HL-60/S4 treated with phorbol 12-myristate 13-acetate at 8.2 ng/mL for 4 days and 3 days (cell line): Measurements from ENCODE around the gene PTGER1.
"Not testable (repeated sequence)": the region's sequence is repeated elsewhere in the genome, so short reads cannot be mapped to it uniquely, and the experiment has no call there.

Experiments used
- in situ Hi-C: fragments of 300-500 bp; cut with MboI; formaldehyde crosslinking; loops from 2 replicates; pipeline ENCODE4 v1.15.0; 2022; ENCODE audit warnings: low sequenced_read_pairs

PTGER1 gene

DNA sequence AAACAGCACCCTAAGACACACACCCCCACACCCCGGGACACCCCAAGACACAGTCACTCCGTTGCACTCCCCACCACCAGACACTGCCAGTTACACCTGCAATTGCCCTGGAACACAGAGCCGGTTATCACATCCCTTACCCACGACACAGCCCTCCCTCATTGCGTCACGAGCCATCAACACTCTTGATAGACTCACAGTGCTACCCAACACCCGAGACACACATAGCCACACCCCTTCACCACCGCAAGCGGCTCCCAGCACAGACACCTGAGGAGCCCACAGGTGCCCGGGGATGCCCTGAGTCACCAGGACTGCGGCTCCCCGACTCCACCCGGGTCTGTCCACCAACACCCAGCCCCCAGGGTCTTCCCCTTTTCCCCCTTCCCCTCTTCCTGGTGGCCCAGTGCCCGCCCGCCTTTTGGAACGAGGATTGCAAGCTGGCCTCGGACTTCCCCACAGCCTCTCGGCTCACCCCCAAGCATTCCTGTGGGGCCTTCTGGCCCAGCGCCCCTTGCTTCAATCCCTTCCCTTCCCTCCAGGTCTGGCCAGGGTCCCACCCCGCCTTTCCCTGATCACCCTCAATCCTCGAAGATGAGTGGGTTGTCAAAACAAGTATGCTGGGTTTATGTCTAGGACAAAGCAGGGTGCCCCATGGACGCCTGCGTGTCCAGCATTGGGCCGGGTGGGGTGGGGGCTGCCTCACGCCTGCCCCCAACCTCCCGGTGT, 1.7 kb upstream of the PTGER1 start:
- in situ Hi-C loops = no loop called here

GRCh38 chr19:14476327-14476672, 1.1 kb upstream of the PTGER1 start:
- in situ Hi-C loops = no loop called here

DNA sequence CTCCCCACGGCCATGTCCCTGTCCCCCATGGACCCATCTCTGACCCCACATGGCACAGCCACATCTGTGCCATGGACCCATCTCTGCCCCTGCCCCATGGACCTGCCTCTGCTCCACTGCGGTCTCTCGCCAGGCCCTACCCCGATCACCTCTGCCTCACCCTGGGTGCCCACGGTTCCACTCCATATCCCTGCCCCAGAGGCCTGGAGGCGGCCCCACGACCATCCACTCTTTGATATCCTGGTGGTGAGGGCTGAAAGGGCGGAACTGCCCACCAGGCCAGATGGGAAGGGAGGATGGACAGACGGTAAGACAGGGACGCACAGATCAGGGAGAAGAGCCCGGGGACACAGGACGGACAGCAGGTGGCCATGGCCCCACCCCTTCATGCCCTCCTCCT, 327 bp downstream of the PTGER1 start:
- in situ Hi-C loops = no loop called here

DNA sequence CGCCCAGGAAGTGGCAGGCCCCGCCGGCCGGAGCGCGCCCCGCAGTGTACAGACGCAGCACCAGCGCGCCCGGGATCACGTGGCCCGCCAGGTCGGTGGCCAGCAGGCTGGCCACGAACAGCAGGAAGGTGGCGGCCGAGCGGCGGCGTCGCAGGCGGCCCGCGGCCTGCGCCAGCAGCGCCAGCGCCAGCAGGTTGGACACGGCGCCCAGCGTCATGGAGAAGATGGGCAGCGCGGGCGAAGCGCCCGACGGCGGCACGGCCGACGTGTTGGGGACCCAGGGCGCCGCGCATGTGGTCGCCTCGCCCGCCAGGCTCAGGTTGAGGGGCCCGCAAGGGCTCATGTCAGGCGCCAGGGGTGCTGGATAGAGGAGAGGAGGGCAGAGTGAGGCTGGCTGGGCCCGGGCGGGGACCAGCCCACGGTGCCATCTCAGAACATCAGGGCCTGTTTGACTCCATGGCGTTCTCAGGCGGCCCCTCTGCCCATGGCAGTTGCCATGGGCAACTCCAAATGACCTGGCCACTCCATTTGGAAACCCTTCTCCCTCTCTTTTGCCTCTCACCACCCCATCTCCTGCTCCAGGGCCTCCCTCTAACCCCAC, 1.1 kb downstream of the PTGER1 start:
- in situ Hi-C loops = no loop called here

DNA sequence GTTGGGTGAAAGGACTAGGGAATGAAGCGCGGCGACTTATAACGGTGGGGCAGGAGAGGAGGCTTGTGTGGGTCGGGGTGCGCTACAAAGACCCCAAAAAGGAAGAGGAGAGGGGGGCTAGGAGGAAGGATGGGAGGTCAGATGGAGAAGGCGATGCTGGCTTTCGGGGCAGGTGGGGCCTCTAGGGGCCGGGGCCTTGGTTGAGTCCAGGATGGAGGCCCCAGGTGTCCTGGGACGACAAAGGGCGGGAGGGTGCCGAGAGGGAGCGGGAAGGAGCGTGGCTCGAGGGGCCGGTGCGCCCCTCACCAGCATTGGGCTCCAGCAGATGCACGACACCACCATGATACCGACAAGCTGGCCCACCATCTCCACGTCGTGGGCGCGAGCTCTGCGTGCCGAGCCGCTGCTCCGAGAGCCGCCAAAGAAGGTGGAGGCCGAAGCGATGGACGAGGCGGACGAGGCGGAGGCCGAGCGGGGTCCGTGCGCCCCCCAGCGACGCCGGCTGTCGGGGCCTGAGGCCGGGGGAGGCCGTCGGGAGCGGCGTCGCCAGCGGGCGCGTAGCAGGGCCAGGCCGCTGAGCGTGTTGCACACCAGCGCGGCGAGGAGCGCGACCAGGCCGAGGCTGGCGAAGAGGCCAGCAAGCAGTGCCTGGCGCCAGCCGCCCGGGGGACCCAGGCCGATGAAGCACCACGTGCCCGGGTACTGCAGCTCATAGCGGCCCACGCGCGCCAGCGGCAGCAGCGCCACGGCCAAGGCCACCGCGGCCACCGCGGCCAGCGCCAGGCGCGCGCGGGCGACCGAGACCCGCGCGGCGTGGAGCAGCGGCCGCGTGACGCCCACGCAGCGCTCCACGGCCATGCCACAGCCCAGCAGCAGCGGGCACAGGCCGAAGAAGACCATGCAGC, 1.8 kb downstream of the PTGER1 start:
- in situ Hi-C loops = no loop called here

GRCh38 chr19:14472202-14472938, 2.8 kb downstream of the PTGER1 start:
- in situ Hi-C loops = no loop called here

GRCh38 chr19:14471436-14472187, 3.5 kb downstream of the PTGER1 start:
- in situ Hi-C loops = no loop called here

- in situ Hi-C loops = no loop called here
Observed at GRCh38 chr19:14470031-14470876, 4.9 kb downstream of the PTGER1 start.

- in situ Hi-C loops = no loop called here
Observed at GRCh38 chr19:14467816-14468215, 7.3 kb downstream of the PTGER1 start.

DNA sequence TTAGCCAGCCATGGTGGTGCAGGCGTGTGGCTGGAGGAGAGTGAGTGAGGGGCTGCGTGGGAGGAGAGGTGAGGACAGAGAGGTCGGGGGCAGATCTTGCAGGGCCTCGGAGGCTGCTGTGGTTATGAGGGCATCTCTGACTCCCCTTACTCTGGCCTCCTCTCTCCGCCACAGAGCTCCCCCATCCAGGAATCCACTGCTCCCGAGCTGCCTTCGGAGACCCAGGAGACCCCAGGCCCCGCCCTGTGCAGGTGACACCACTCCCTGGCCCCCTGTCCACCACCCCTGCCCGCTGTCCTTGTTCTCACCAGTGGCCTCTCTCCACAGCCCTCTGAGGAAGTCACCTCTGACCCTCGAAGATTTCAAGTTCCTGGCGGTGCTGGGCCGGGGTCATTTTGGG, 7.8 kb downstream of the PTGER1 start:
- in situ Hi-C loops = no loop called here

GRCh38 chr19:14463747-14464146, 11.4 kb downstream of the PTGER1 start:
- in situ Hi-C loops = no loop called here

DNA sequence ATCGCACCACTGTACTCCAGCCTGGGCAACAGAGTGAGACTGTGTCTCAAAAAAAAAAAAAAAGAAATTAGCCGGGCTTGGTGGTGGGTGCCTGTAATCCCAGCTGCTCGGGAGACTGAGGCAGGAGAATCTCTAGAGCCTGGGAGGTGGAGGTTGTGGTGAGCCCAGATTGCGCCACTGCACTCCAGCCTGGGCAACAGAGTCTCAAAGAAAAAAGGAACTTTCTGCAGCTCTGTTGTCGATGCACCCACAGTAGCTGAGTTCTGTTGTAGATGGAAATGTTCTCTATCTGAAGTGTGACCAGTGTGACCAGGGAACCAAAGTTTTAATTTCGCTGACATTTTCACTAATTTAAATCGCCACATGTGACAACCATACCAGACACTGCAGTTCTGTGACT, 12.8 kb downstream of the PTGER1 start:
- in situ Hi-C loops = not testable (repeated sequence)

DNA sequence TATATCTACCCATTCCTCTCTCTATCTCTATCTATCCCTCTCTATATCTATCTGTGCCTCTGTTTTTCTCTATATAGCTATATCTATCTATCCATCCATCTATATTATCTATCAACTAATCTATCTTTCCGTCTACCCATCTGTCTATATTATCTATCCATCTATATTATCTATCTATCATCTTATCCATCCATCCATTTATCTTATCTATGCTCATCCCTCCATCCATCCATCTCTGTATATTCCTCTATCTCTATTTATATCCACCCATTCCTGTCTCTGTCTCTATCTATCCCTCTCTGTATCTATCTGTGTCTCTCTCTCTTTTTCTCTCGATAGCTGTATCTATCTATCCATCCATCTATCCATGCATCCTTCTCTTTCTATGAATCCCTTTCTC, 14.2 kb downstream of the PTGER1 start:
- in situ Hi-C loops = no loop called here

DNA sequence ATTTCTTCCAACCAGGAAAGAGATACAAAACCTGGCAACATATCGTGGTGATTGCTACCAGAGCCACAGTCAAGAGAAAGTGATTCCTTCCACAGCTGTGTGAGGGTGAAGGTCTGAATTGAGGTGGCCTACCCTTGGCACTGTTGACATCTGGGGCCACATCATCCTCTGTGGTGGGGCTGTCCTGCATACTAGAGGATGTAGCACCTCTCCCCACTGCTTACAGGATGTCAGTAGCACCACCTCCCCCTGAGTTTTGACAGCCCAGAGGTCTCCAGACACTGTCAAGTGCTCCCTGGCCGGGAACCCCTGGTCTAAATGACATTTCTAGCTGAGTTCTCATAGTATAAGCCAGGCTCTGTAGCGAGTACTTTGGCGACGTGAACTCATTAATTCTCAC, 15.5 kb downstream of the PTGER1 start:
- in situ Hi-C loops = no loop called here

DNA sequence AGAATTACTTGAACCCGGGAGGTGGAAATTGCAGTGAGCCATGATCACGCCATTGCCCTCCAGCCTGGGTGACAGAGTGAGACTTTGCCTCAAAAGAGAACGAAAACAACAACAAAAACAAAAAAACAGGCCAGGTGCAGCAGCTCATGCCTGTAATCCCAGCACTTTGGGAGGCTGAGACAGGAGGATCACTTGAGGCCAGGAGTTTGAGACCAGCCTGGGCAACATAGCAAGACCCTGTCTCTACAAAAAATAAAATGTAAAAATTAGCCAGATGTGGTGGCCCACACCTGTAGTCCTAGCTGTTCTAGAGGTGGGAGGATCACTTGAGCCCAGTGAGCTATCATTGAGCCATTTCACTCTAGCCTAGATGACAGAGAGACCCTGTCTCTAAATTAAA, 22.9 kb downstream of the PTGER1 start:
- in situ Hi-C loops = not testable (repeated sequence)

DNA sequence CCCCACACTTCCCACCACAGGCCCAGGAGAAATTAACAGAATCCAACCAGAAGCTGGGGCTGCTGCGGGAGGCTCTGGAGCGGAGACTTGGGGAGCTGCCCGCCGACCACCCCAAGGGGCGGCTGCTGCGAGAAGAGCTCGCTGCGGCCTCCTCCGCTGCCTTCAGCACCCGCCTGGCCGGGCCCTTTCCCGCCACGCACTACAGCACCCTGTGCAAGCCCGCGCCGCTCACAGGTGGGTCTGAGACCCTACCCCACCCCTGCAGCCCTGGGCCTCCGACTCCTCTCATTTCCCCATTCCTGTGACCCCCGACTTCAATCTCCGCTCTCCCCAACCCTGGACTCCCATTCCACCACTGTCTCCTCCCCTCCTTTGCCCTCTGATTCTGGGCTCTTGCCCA, 24.3 kb downstream of the PTGER1 start:
- in situ Hi-C loops = no loop called here

- in situ Hi-C loops = no loop called here
Observed at GRCh38 chr19:14450168-14450874, 24.8 kb downstream of the PTGER1 start.

GRCh38 chr19:14449321-14449720, 25.8 kb downstream of the PTGER1 start:
- in situ Hi-C loops = no loop called here
